ENCODE results near the gene ACADVL. TPM values are rescaled to one million over a fixed set of nuclear protein-coding genes. Genes with fewer than 3 reads are reported as not detected.
"Not testable (repeated sequence)": the region's sequence is repeated elsewhere in the genome, so short reads cannot be mapped to it uniquely, and the experiment has no call there.

Gene ACADVL
- total RNA-seq, 1 donor from 2014 or later, result 1,048 TPM

DNA sequence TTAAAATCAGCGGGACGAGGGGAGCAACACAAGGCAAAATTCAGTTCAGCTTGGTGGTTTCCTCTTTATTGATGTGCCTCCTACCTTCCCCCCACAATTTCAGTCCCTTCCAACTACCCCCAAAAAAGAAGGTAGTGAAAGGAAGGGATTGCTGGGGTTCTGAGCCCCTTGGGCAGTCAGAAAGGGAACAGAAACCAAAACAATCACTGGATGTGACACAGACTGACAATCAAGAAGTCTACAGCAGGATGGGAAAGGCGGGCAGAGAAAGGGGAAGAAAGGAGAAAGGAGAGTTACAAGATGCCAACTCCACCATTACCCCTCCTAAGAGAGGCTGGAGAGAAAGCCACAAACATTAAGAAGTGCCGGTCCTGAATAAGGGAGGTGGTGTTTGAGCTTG is 20.6 kb downstream of the ACADVL start:
- peaks cover 12 to 20% of the 10 kb centered on the region in 2 donors for H3K4me1 ChIP-seq
- TF ChIP-seq, protein P1, sequence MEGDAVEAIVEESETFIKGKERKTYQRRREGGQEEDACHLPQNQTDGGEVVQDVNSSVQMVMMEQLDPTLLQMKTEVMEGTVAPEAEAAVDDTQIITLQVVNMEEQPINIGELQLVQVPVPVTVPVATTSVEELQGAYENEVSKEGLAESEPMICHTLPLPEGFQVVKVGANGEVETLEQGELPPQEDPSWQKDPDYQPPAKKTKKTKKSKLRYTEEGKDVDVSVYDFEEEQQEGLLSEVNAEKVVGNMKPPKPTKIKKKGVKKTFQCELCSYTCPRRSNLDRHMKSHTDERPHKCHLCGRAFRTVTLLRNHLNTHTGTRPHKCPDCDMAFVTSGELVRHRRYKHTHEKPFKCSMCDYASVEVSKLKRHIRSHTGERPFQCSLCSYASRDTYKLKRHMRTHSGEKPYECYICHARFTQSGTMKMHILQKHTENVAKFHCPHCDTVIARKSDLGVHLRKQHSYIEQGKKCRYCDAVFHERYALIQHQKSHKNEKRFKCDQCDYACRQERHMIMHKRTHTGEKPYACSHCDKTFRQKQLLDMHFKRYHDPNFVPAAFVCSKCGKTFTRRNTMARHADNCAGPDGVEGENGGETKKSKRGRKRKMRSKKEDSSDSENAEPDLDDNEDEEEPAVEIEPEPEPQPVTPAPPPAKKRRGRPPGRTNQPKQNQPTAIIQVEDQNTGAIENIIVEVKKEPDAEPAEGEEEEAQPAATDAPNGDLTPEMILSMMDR (IDR thresholded peaks at IDR 0.05), result no peak
- no peak for DNase-seq (ENCODE audit: low spot score in 2 of 2)
- H3K4me3 ChIP-seq, result peak overlapping the region; percentile 69 to 71
- H3K27ac ChIP-seq, result peak overlapping the region; percentile 30 to 94
- intact Hi-C loops (cut with DNase I), result loop anchor here (5.0 kb wide), 1 partner anchor 112 kb away; the partner anchor contains the start of gene KCTD11
- peaks cover 20 to 42% of the 10 kb centered on the region in 2 donors for H3K36me3 ChIP-seq
- no peaks in the 10 kb centered on the region for H3K27me3 ChIP-seq
- H3K9me3 ChIP-seq, result no peaks in the 10 kb centered on the region

DNA sequence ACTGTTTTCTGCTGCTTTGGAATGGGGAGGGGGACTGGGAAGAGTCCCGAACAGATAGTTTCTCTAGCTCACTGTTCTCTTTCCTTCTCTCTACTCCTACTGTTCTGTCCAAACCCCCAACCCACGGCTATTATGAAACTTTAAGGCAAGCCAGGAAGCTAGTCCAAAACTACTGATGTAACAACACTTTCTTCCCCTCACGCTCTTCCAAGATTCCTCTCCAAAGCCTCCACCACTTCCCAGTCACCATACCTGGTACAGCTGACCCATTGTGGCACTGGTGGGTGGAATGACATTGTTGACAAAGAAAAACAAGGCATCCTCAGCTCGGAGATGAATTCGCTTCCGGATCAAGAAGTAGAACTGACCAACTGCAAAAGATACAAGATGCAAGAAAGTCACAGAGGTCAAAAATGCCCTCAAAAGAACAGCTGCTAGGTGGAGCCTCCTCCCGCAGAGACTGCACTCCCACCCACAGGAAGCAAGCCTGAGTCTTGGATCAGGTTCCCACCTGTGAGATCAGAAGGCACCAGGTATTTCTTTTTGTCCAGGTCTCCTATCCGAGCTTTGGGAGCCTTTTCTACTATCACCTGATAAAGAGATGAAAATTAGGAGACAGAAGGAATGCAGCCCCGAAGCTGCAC is 21.5 kb downstream of the ACADVL start:
- H3K27ac ChIP-seq, result peak overlapping the region; percentile 88 to 94
- TF ChIP-seq, protein P1 (IDR thresholded peaks at IDR 0.05), result no peak
- H3K4me3 ChIP-seq, result peak overlapping the region; percentile 69 to 71
- H3K36me3 ChIP-seq, result peaks cover 25 to 42% of the 10 kb centered on the region in 2 donors
- no peak for DNase-seq (ENCODE audit: low spot score in 2 of 2)
- intact Hi-C loops (cut with DNase I), result loop anchor here (5.0 kb wide), 1 partner anchor 111 kb away; the partner anchor contains the start of gene KCTD11
- H3K4me1 ChIP-seq, result peaks cover 12 to 20% of the 10 kb centered on the region in 2 donors
- H3K27me3 ChIP-seq, result no peaks in the 10 kb centered on the region
- H3K9me3 ChIP-seq, result no peaks in the 10 kb centered on the region

DNA sequence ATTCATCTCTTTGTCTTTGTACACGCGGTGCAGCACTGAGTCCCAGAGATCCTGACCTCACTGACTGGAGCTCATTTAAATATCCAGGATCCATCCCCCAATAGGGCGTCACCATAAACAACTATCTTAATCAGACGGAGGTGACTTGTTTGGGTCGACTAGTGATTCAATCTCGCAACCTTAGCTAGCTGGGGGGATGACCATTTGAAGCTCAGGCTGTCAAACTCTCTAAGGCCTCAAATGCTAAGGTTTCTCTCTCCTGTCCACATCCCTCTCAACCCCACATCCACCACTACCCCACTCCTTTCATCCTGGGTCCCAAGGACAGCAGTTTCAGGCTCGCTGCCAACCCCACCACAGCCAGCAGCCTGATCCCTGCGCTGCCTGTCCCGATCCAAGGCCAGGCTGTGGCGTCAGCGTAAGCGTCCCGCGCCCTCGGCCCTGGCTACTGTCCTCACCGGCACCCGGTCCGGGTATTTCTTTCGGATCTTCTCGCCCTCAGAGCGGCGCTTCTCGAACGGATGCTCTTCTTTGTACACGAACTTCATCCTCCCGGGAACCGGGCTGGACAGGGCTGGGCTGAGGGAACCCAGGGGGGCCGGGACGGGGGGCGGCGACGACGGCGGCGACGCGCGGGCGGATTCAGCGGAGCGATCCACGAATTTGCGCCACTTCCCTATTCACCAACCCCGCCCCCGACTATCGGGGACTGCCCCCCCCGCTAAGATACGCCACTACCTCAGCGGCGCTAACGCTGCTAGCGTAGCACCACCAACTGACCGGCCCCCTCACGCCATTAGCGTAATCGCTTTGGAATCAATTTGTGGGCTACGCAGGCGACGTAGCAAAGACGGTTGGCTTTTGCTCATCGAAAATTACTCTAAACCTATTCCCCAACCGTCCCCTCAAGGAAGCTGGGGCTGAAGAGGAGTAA is 22.3 kb downstream of the ACADVL start, which contains the start of gene GABARAP:
Gene GABARAP, minus strand, starts transcription at position 667 of the 934 bp plus-strand sequence. Its CDS starts 119 bp downstream, at position 548.
- no peaks in the 10 kb centered on the region for H3K9me3 ChIP-seq
- H3K4me1 ChIP-seq, result peaks cover 12 to 20% of the 10 kb centered on the region in 2 donors
- peak within 1 kb of the TSS; percentile 69 to 71 for H3K4me3 ChIP-seq
- no peaks in the 10 kb centered on the region for H3K27me3 ChIP-seq
- intact Hi-C loops (cut with DNase I), result loop anchor here (2.0 to 5.0 kb wide), 3 partner anchors 110 to 445 kb away; partner anchors contain the start of genes KCTD11, POLR2A and TP53
- TF ChIP-seq, protein P1 (IDR thresholded peaks at IDR 0.05), result no peak
- peak; percentile 68 to 97 for DNase-seq (ENCODE audit: low spot score in 2 of 2)
- peaks cover 26 to 42% of the 10 kb centered on the region in 2 donors for H3K36me3 ChIP-seq
- H3K27ac ChIP-seq, result peak within 1 kb of the TSS; percentile 88 to 94

DNA sequence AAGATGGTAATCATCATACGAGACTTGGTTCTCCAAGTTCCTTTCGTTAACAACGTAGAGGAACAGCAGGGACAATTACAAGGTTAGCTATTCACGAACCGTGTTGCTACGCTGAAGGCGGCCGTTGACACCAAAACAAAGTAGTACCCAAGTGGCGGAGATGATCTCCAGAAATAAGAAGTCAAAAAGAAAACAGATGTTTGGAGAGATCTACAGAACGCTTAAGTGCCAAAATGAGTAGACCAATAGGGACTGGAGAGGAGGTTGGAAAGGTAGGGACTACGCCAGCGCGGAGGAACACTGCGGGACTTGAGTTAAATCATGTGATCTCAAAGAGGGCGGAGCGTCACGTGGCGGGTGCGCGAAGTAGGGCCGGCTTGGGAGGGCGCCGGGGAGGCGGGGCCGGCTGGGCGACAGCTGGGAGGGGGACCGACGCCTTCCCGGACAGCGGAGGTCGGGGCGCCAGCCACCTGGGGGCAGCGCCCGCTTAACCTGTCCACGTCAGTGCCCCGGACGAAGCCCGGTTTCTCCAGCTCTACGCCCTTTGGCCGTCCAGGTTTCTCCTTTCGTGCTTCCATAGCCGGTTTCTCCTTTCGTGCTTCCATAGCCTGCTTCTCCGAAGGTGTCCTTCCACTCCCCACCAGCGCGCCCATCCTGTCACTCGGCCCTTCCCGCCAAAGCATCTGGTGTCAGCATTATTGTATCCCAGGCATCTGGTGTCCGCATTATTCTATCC is 23.1 kb downstream of the ACADVL start:
- no peaks in the 10 kb centered on the region for H3K27me3 ChIP-seq
- H3K27ac ChIP-seq, result peak overlapping the region; percentile 88 to 94
- TF ChIP-seq, protein P1 (IDR thresholded peaks at IDR 0.05), result no peak
- H3K4me3 ChIP-seq, result peak overlapping the region; percentile 69 to 71
- intact Hi-C loops (cut with DNase I), result loop anchor here (1.0 to 5.0 kb wide), 4 partner anchors 8 to 444 kb away; partner anchors contain the start of genes CTDNEP1, KCTD11, POLR2A and TP53
- DNase-seq (ENCODE audit: low spot score in 2 of 2), result peak; percentile 74 to 98
- peaks cover 26 to 42% of the 10 kb centered on the region in 2 donors for H3K36me3 ChIP-seq
- peaks cover 8 to 20% of the 10 kb centered on the region in 2 donors for H3K4me1 ChIP-seq
- H3K9me3 ChIP-seq, result no peaks in the 10 kb centered on the region

DNA sequence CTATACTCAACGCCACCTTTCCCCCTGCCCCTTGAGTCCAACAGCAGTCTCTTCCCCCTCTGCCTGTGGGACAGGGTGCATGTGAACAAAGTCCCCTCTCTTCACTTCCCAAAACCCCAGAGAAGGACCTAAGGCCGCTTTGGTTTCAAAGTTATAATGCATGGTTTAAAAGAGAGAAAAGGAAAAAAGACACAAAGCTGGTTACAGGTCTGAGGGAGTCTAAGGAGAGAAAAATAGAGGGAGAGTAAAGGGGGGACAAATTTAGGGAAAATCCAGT is 23.7 kb downstream of the ACADVL start:
- no peaks in the 10 kb centered on the region for H3K9me3 ChIP-seq
- intact Hi-C loops (cut with DNase I), result loop anchor here (1.0 to 5.0 kb wide), 4 partner anchors 8 to 443 kb away; partner anchors contain the start of genes CTDNEP1, KCTD11, POLR2A and TP53
- H3K36me3 ChIP-seq, result peaks cover 26 to 42% of the 10 kb centered on the region in 2 donors
- no peaks in the 10 kb centered on the region for H3K27me3 ChIP-seq
- no peak for DNase-seq (ENCODE audit: low spot score in 2 of 2)
- peak overlapping the region; percentile 69 to 71 for H3K4me3 ChIP-seq
- TF ChIP-seq, protein P1 (IDR thresholded peaks at IDR 0.05), result no peak
- H3K27ac ChIP-seq, result peak overlapping the region; percentile 88 to 94
- H3K4me1 ChIP-seq, result peaks cover 8 to 20% of the 10 kb centered on the region in 2 donors

DNA sequence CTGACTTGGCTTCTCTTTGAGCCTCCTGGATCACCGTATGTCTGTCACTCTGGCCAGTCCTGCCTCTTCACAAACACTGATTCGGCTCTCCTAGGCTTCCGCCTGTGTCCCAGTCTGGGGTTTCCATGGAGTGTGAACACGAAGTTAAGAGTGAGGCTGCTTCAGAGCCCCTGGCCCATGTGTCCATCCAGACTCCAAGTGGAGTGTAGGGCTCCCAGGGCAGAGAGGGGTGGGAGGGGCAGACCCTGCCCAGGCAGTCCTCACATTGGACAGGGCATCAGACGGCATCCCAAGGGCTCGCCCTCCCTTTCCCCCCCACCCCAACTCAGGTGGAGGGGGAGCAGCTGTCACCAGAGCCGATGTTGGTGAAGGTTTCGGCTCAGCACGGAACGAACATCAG is 24.1 kb downstream of the ACADVL start:
- DNase-seq (ENCODE audit: low spot score in 2 of 2); H3K27me3 ChIP-seq; H3K9me3 ChIP-seq: not testable (repeated sequence)
- Histone ChIP-seq H3K27ac (peak overlapping the region; percentile 88 to 94), H3K36me3 (peaks cover 26 to 42% of the 10 kb centered on the region in 2 donors), H3K4me3 (peak overlapping the region; percentile 69 to 71), H3K4me1 (peaks cover 8 to 20% of the 10 kb centered on the region in 2 donors)
- intact Hi-C loops (cut with DNase I), result loop anchor here (1.0 to 5.0 kb wide), 4 partner anchors 7 to 443 kb away; partner anchors contain the start of genes CTDNEP1, KCTD11, POLR2A and TP53

Data from ascending aorta (tissue), 2 donors.